ENCODE measurements around the gene PTPN1.
"Not testable (repeated sequence)": the region's sequence is repeated elsewhere in the genome, so short reads cannot be mapped to it uniquely, and the experiment has no call there.

Gene PTPN1
- long read RNA-seq, donor 1, partial matches to known transcripts: 38 of 38 reads
- long read RNA-seq, donor 1, other reads (novel, unspliced or antisense): 0 of 38 reads
- long read RNA-seq, donor 2, full-length matches to known transcripts: 1 of 8 reads
- long read RNA-seq, donor 2, partial matches to known transcripts: 7 of 8 reads
- long read RNA-seq, donor 2, other reads (novel, unspliced or antisense): 0 of 8 reads
- long read RNA-seq, donor 3, full-length matches to known transcripts: 1 of 8 reads
- long read RNA-seq, donor 3, partial matches to known transcripts: 7 of 8 reads
- long read RNA-seq, donor 3, other reads (novel, unspliced or antisense): 0 of 8 reads
- long read RNA-seq, donor 4, full-length matches to known transcripts: 2 of 19 reads
- long read RNA-seq, donor 4, partial matches to known transcripts: 17 of 19 reads
- long read RNA-seq, donor 4, other reads (novel, unspliced or antisense): 0 of 19 reads
- long read RNA-seq, donor 5, full-length matches to known transcripts: 3 of 12 reads
- long read RNA-seq, donor 5, partial matches to known transcripts: 9 of 12 reads
- long read RNA-seq, donor 5, other reads (novel, unspliced or antisense): 0 of 12 reads
- long read RNA-seq, donor 6, full-length matches to known transcripts: 2 of 32 reads
- long read RNA-seq, donor 6, partial matches to known transcripts: 30 of 32 reads
- long read RNA-seq, donor 6, other reads (novel, unspliced or antisense): 0 of 32 reads
- long read RNA-seq, donor 7, full-length matches to known transcripts: 2 of 66 reads
- long read RNA-seq, donor 7, partial matches to known transcripts: 64 of 66 reads
- long read RNA-seq, donor 7, other reads (novel, unspliced or antisense): 0 of 66 reads
- long read RNA-seq, donor 8, full-length matches to known transcripts: 6 of 6 reads
- long read RNA-seq, donor 8, partial matches to known transcripts: 0 of 6 reads
- long read RNA-seq, donor 8, other reads (novel, unspliced or antisense): 0 of 6 reads

DNA sequence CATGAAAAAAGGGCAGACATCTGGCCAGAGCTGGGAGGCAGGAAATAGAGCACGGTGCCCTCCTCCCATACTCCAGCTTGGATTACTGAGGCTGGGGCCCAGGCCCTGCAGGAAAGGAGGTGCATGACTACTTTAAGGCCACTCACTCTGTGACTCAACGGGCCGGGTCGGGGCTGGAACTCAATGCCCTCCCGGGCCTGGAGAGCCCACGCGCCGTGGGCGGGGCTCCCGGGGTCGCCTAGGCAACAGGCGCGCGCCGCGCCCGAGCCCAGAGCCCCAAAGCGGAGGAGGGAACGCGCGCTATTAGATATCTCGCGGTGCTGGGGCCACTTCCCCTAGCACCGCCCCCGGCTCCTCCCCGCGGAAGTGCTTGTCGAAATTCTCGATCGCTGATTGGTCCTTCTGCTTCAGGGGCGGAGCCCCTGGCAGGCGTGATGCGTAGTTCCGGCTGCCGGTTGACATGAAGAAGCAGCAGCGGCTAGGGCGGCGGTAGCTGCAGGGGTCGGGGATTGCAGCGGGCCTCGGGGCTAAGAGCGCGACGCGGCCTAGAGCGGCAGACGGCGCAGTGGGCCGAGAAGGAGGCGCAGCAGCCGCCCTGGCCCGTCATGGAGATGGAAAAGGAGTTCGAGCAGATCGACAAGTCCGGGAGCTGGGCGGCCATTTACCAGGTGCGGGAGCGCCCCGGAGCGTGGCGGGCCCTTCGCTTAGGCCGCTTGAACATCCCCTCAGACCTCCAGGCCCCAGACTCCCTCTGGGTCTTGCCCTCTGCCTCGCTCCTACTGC lies at the start of gene PTPN1:
TSS of gene PTPN1 (plus strand) at position 461 of the 783 bp plus-strand sequence. CDS start at position 606, 145 bp downstream.
- peak; percentile 99 for DNase-seq

DNA sequence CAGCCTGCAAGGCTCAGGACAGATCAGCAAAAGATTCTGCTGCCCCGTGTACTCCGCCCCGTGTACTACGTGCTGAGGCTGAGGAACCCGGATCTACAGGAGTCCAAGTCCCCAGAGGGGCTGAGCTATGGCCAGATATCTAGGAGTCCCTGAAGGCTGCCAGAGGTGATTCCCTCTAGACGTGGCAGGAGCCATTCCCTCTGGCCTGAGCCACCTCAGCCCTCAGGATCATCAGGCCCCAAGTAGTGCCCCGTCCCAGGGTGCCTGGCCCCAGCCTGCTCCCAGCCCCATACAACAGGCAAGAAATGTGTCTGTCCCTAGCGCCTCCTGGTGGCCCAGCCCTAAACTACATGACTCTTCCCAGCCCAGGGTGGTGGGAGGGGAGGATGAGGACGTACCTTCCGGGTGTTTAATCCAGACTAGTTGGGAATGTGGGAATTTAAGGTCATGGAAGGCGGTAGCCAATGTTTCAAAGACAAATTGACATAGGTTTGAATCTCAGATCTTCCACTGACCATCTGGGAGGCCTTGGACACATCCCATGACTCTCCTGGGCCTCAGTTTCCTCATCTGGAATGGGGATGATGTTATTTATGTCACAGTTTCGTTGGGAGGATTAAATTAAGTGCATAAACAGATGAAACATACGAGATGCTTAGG lies 49.4 kb upstream of the PTPN1 start:
- DNase-seq: peak; percentile 79

- DNase-seq: no peak
Measured at GRCh38 chr20:50462093-50462690, 48.0 kb upstream of the PTPN1 start.

DNA sequence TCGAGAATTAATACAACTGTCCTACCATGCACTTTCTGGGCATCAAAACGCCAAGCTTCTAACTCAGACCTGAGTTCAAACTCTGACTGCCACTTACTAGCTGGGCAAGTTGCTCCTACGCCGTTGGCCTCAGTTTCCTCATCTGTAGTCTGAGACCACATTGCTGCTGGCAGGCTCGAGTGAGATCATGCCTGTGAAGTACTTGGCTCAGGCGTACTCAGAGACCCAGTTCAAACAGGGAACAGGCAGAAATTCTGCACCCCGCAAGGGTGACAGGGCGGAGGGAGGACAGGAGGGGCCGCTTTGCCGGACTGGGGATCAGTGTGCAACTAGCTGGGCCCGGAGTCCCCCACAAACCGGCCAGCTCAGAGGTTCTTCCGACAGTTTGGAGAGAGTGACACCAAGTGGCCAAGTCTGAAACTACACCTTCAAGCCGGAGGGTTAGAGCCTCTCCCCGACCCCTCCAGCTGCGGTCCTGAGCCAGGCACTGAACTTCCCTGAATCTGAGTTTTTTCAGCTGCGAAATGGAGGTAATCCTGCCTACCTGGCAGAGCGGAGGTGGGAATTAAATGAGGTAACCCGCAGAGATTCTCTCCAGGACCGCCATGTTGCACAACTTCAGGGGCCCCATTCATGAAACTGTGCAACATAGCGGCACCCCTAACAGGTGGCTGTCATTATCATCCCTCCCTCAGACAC lies 46.0 kb upstream of the PTPN1 start:
- DNase-seq: peak; percentile 75

GRCh38 chr20:50464725-50465650 lies 45.2 kb upstream of the PTPN1 start:
- no peak for DNase-seq

DNA sequence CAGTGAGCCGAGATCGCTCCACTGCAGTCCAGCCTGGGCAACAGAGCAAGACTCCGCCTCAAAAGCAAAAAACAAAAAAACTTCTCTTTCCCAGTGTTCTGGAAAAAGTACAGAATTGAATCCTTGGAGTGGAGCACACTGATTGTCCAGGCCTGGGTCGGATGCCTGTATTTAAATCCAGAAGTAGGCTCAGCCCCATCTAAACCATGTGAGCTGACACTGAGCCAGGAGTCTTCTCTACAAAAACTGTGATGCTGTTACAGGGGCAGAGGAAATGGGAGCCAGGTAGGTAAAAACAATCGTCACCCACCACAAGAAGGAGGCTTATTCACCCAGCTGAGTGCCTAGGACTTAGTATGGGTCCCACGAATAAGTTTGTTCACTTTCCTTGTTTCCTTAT lies 43.0 kb upstream of the PTPN1 start:
- no peak for DNase-seq

- no peak for DNase-seq
Measured at GRCh38 chr20:50467718-50468356, 42.3 kb upstream of the PTPN1 start.

DNA sequence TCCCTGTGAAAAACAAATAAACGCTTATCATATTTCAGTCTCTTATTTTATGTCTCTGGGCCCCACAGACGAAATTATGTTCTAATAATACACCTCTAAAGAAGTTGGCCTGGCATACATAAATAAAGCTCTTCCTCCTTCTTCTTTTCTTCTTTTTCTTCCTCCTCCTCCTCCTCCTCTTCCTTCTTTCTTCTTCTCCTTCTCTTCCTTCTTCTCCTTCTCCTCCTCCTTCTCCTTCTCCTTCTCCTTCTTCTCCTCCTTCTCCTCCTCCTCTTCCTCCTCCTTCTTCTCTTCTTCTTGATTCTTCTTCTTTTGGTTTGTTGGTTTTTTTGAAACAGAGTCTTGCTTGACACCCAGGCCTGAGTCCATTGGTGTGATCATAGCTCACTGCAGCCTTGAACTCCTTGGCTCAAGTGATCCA lies 41.8 kb upstream of the PTPN1 start:
- DNase-seq: no peak

GRCh38 chr20:50469176-50469723 lies 40.9 kb upstream of the PTPN1 start:
- no peak for DNase-seq

DNA sequence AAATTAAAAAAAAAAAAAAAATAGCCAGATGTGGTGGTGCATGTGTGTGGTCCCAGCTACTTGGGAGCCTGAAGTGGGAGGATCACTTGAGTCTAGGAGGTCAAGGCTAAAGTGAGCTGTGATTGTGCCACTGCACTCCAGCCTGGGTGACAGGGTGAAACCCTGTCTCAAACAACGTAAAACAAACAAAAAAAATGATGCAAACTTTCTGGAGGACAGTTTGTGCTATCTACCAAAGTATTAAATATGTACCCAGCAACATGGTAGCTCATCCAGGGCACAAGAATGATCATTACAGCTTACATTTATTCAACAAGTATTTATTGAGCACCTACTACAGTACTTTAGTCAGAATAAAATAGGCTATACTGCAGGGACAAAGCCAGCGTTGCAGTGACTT lies 40.4 kb upstream of the PTPN1 start:
- DNase-seq: no peak

DNA sequence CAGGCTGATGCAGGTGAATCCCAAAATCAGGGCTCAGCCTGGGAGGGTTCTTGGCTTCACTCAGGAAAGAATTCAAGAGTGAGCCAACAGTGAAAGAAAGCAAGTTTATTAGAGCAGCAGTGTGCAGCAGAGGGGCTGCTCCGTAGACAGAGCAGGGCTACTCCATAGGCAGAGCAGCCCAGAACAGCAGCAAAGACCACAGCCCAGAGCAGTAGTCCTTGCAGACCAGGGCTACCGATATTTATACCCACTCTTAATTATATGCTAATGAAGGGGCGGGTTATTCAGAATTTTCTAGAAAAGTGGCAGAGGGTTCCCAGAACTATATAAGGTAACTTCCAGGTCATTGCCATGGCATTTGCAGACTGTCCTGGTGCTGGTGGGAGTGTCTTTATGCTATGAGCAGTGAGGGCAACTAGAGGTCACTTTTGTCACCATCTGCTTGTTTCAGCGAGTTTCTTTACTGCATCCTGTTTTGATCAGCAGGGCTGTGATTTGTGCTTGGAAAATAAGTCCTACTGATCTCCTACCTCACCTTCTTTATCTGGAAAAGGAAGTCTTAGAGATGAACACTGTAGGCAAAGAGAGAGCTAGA lies 39.8 kb upstream of the PTPN1 start:
- DNase-seq: no peak

- DNase-seq: no peak
Measured at GRCh38 chr20:50471231-50471630, 39.0 kb upstream of the PTPN1 start.

DNA sequence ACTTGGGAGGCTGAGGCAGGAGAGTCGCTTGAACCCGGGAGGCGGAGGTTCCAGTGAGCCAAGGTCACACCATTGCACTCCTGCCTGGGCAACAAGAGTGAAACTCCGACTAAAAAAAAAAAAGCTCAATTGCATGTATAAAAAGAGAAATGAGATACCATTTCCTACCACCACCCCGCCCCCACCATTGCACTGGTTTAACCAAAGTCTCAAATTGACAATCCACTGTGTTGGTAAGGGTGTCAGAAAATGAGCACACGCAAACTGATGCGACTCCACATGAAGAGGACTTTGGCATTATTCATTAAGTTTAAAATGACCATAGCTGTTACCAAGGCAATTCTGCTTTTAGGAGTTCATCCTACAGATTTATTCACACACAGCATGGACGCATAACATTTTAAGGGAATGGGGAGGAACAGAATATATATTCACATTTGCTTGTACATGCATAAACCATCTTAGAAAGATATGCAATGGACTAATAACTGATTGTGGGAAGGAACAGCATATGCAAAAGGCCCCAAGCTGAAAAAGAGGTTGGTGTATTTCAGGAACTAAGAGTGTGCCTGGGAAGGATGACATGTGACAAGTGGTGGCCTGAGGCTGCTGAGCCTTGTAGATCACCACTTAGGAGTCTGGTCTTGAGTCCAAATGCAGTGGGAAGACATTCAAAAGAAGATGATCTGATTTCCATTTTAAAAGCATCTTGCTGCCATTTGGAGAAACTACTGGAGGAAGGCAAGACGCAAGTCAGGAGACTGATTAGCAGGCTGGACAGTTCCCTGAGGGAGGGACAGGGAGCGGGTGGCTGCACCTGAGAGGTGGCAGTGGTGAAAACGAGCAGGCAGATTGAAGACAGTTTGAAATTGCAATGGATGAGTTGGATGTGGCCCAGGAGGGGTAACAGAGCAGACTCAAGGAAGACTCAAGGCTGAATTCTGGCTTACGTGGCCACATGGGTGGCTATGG lies 37.2 kb upstream of the PTPN1 start:
- DNase-seq: no peak

- DNase-seq: not testable (repeated sequence)
Measured at GRCh38 chr20:50474356-50474755, 35.8 kb upstream of the PTPN1 start.

- no peak for DNase-seq
Measured at GRCh38 chr20:50475681-50476292, 34.4 kb upstream of the PTPN1 start.

DNA sequence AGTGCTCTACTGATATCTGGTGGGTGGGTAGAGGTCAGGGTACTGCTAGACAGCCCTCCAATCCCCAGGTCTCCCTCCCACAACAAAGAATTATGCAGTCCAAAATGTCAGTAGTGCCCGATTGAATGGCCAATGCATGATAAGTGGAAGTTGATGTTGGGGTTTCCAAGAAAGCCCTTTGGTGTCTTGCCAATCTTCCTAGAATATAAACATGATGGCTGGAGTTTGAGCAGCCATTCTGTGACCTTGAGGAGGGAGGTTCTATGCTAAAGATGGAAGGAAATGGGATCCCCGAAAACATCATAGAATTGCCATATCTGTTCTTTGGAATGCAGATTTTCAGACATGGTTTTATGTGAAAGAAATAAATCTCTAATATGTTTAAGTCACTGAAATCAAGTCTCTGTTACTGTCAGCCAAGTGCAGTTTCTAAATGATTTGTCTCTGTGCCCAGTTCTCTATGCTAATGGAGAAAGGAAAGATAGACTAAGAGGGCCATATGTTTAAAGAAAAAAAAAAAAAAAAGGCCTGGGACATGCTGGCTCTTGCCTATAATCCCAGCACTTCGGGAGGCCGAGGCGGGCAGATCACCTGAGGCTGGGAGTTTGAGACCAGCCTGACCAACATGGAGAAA lies 32.8 kb upstream of the PTPN1 start:
- no peak for DNase-seq
